Activated T-helper 17 cell treated with anti-CD3 and anti-CD28 coated beads, Interleukin-2, amount 50 U/mL, for 72 hours (primary cell): ENCODE results near the gene TP53TG3B. TPM values are rescaled to one million over a fixed set of nuclear protein-coding genes. Genes with fewer than 3 reads are reported as not detected.
"Not testable (repeated sequence)": the region's sequence is repeated elsewhere in the genome, so short reads cannot be mapped to it uniquely, and the experiment has no call there.

Experiments used
- ATAC-seq: fragments of 150-1000 bp; cut with Tn5 transposase; replicated peaks from 2 replicates; pipeline ENCODE4 v1.10.0; 2021; ENCODE audit warnings: mild to moderate bottlenecking, moderate library complexity
- H3K27ac Mint-ChIP-seq: one replicate; pipeline ENCODE4 v1.8.0; 2022; ENCODE audit warnings: mixed read lengths
- H3K27me3 Mint-ChIP-seq: one replicate; pipeline ENCODE4 v1.8.0; 2022; ENCODE audit warnings: mixed read lengths
- H3K36me3 Mint-ChIP-seq: one replicate; pipeline ENCODE4 v1.8.0; 2022; ENCODE audit warnings: low read depth, mild to moderate bottlenecking, mixed read lengths
- H3K4me1 Mint-ChIP-seq: one replicate; pipeline ENCODE4 v1.8.0; 2022; ENCODE audit warnings: mixed read lengths
- H3K4me3 Mint-ChIP-seq: one replicate; pipeline ENCODE4 v1.8.0; 2022; ENCODE audit warnings: mild to moderate bottlenecking, mixed read lengths
- H3K9me3 Mint-ChIP-seq: one replicate; pipeline ENCODE4 v1.8.0; 2022; ENCODE audit warnings: mixed read lengths
- total RNA-seq, 2 donors: library from RNA; stranded (reverse); gene quantifications; one replicate each; pipeline ENCODE4 v1.2.3, GENCODE V29; 2022

TP53TG3B gene, protein sequence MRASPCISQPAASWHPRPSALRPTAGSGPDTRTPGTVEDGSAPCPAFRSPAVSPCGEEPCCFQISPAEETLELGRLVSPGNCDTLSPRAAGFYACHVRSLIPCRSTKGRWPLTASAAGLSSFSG
- not detected for total RNA-seq

GRCh38 chr16:33360541-33360940 lies at the start of gene TP53TG3B:
Gene TP53TG3B (plus strand): TSS chr16:33360841. CDS start chr16:33360909, 68 bp downstream.
- not testable (repeated sequence) for H3K9me3 Mint-ChIP-seq, H3K36me3 Mint-ChIP-seq, H3K4me3 Mint-ChIP-seq, H3K27me3 Mint-ChIP-seq, ATAC-seq, H3K4me1 Mint-ChIP-seq, H3K27ac Mint-ChIP-seq

DNA sequence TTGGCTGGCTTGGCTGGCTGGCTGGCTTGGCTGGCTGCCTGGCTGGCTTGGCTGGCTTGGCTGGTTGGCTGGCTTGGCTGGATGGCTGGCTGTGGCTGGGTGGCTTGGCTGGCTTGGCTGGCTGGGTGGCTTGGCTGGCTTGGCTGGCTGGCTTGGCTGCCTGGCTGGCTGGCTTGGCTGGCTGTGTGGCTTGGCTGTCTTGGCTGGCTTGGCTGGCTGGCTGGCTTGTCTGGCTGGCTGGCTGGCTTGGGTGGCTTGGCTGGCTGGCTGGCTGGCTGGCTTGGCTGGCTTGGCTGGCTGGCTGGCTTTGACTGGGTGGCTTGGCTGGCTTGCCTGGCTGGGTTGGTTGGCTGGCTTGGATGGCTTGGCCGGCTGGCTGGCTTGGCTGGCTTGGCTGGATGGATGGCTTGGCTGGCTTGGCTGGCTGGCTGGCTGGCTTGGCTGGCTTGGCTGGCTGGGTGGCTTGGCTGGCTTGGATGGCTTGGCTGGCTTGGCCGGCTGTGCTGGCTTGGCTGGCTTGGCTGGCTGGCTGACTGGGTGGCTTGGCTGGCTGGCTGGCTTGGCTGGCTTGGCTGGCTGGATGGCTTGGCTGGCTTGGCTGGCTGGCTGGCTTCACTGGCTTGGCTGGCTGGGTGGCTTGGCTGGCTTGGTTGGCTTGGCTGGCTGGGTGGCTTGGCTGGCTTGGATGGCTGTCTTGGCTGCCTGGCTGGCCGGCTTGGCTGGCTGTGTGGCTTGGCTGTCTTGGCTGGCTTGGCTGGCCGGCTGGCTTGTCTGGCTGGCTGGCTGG lies 24.2 kb upstream of the TP53TG3B start:
- not testable (repeated sequence) for H3K27ac Mint-ChIP-seq, H3K27me3 Mint-ChIP-seq, ATAC-seq, H3K36me3 Mint-ChIP-seq, H3K9me3 Mint-ChIP-seq, H3K4me3 Mint-ChIP-seq, H3K4me1 Mint-ChIP-seq

- not testable (repeated sequence) for H3K27me3 Mint-ChIP-seq, H3K4me1 Mint-ChIP-seq, H3K4me3 Mint-ChIP-seq, H3K9me3 Mint-ChIP-seq, H3K36me3 Mint-ChIP-seq, H3K27ac Mint-ChIP-seq, ATAC-seq
These were observed 22.8 kb upstream of the TP53TG3B start for GRCh38 chr16:33337627-33338542.

DNA sequence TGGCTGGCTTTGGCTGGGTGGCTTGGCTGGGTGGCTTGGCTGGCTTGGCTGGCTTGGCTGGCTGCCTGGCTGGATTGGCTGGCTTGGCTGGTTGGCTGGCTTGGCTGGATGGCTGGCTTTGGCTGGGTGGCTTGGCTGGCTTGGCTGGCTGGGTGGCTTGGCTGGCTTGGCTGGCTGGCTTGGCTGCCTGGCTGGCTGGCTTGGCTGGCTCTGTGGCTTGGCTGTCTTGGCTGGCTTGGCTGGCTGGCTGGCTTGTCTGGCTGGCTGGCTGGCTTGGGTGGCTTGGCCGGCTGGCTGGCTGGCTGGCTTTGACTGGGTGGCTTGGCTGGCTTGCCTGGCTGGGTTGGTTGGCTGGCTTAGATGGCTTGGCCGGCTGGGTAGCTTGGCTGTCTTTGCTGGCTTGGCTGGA lies 22.1 kb upstream of the TP53TG3B start:
- not testable (repeated sequence) for H3K36me3 Mint-ChIP-seq, H3K4me1 Mint-ChIP-seq, H3K9me3 Mint-ChIP-seq, H3K27me3 Mint-ChIP-seq, ATAC-seq, H3K4me3 Mint-ChIP-seq, H3K27ac Mint-ChIP-seq

DNA sequence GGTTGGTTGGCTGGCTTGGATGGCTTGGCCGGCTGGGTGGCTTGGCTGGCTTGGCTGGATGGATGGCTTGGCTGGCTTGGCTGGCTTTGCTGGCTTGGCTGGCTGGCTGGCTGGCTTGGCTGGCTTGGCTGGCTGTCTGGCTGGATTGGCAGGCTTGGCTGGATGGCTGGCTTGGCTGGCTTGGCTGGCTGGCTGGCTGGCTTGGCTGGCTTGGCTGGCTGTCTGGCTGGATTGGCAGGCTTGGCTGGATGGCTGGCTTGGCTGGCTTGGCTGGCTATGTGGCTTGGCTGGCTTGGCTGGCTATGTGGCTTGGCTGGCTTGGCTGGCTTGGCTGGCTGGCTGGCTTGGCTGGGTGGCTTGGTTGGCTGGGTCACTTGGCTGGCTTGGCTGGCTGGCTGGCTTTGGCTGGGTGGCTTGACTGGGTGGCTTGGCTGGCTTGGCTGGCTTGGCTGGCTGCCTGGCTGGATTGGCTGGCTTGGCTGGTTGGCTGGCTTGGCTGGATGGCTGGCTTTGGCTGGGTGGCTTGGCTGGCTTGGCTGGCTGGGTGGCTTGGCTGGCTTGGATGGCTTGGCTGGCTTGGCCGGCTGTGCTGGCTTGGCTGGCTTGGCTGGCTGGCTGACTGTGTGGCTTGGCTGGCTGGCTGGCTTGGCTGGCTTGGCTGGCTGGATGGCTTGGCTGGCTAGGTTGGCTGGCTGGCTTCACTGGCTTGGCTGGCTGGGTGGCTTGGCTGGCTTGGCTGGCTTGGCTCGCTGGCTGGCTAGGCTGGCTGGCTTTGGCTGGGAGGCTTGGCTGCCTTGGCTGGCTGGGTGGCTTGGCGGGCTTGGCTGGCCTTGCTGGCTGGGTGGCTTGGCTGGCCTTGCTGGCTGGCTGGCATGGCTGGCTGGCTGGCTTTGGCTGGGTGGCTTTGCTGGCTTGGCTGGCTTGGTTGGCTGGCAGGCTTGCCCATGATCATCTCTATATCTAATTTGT lies 21.3 kb upstream of the TP53TG3B start:
- not testable (repeated sequence) for H3K4me3 Mint-ChIP-seq, ATAC-seq, H3K27ac Mint-ChIP-seq, H3K27me3 Mint-ChIP-seq, H3K4me1 Mint-ChIP-seq, H3K36me3 Mint-ChIP-seq, H3K9me3 Mint-ChIP-seq

Other genes with a start within 250 kb of the TP53TG3B start
- not detected for gene TP53TG3C, start 166.6 kb upstream of the TP53TG3B start, total RNA-seq
- not detected for gene TP53TG3E, start 56.5 kb upstream of the TP53TG3B start, total RNA-seq
- not detected for gene TP53TG3F, start 98.8 kb downstream of the TP53TG3B start, total RNA-seq